K562 (cell line): ENCODE measurements around the gene ZSCAN22. TPM values are rescaled to one million over a fixed set of nuclear protein-coding genes. Genes with fewer than 3 reads are reported as not detected.

Source experiments
- ARNT ChIP-seq, 2 experiments: fragments of 450-650 bp; IDR thresholded peaks; 2 replicates each; pipeline ENCODE4 v1.6.1; 2016; ENCODE audit warnings: mild to moderate bottlenecking in 1 of 2
- ASH1L ChIP-seq: fragments of 450-650 bp; IDR thresholded peaks from 2 replicates; pipeline ENCODE4 v1.6.1; 2018; ENCODE audit warnings: borderline replicate concordance, mild to moderate bottlenecking, low read depth; ENCODE audit not compliant: partially characterized antibody
- FOXJ2 ChIP-seq: fragments of 200-800 bp; sonication (Bioruptor generic); IDR thresholded peaks from 2 replicates; pipeline ENCODE4 v1.6.1; 2016; ENCODE audit warnings: missing genetic modification characterization, missing compliant biosample characterization
- MYBL2 ChIP-seq, 2 experiments: fragments of 450-650 bp in 1 of 2; sonication (generic) in 1 of 2; formaldehyde crosslinking in 1 of 2; IDR thresholded peaks; 2 replicates each; pipeline versions ENCODE4 v1.6.1 to v1.8.1; 2017 to 2022; ENCODE audit warnings: borderline replicate concordance in 1 of 2, inconsistent platforms in 1 of 2, low read depth in 1 of 2, mild to moderate bottlenecking in 1 of 2, missing genetic modification reagents in 1 of 2, moderate library complexity in 1 of 2
- NFIC ChIP-seq: fragments of 450-650 bp; IDR thresholded peaks from 2 replicates; pipeline ENCODE4 v1.6.1; 2017; ENCODE audit warnings: mild to moderate bottlenecking, inconsistent platforms
- PHF20 ChIP-seq: fragments of 450-650 bp; IDR thresholded peaks from 2 replicates; pipeline ENCODE4 v1.6.1; 2018; ENCODE audit not compliant: partially characterized antibody
- SMARCE1 ChIP-seq: fragments of 450-650 bp; IDR thresholded peaks from 2 replicates; pipeline ENCODE4 v1.7.1; 2016; ENCODE audit warnings: mild to moderate bottlenecking
- TAF9B ChIP-seq: fragments of 450-650 bp; IDR thresholded peaks from 2 replicates; pipeline ENCODE4 v1.6.1; 2018; ENCODE audit warnings: mild to moderate bottlenecking; ENCODE audit not compliant: partially characterized antibody
- polyA plus RNA-seq, 8 experiments: library from polyadenylated mRNA; depleted of rRNA in 4 of 8; stranded (reverse) in 5 of 8; unstranded in 3 of 8; fragments of >200 nt; fragmentation: Nextera tagmentation in 2 of 8; fragmentation: Illumina TruSeq in 1 of 8; extraction: Ambion mirVana in 2 of 8; extraction: Trizol in 1 of 8; gene quantifications; 2 replicates each; pipeline versions ENCODE4 v1.2.1 to v1.2.3, GENCODE V29; 2011 to 2014; ENCODE audit warnings: inconsistent platforms in 1 of 8, missing spikeins in 1 of 8
- total RNA-seq, 7 experiments: library from RNA; depleted of rRNA in 6 of 7; stranded (reverse); fragments of >200 nt in 6 of 7; fragmentation: Illumina TruSeq in 2 of 7; extraction: Trizol in 2 of 7; gene quantifications; 2 replicates each; pipeline versions ENCODE4 v1.2.1 to v1.2.3, GENCODE V29; 2011 to 2021; ENCODE audit warnings: low replicate concordance in 1 of 7
- TF ChIP-seq, protein P1 (sequence below): fragments of 200-800 bp; sonication (Bioruptor generic); IDR thresholded peaks from 2 replicates; pipeline ENCODE4 v1.6.1; 2017; ENCODE audit warnings: missing genetic modification characterization, missing compliant biosample characterization
- TF ChIP-seq, protein P2 (sequence below): fragments of 250-450 bp; sonication (Bioruptor Pico); IDR thresholded peaks from 2 replicates; pipeline ENCODE4 v1.8.0; 2021; ENCODE audit warnings: borderline replicate concordance, mild to moderate bottlenecking, moderate library complexity; ENCODE audit not compliant: poor library complexity, severe bottlenecking
- TF ChIP-seq, protein P3 (sequence below): sonication (generic); formaldehyde crosslinking; IDR thresholded peaks from 2 replicates; pipeline ENCODE4 v1.8.0; 2023; ENCODE audit warnings: missing genetic modification reagents, mild to moderate bottlenecking, borderline replicate concordance
- TF ChIP-seq, protein P4 (sequence below): conservative IDR thresholded peaks from 2 replicates; pipeline ENCODE4 v1.6.1; 2011; ENCODE audit warnings: low read depth, mild to moderate bottlenecking, low read length; ENCODE audit not compliant: control insufficient read depth

The ZSCAN22 gene
- total and polyA plus RNA-seq, 9 of the 15 experiments (the other 6 are each of a cell fraction or from before 2014, with no cell fraction given) = 0.98 to 5.3 (median 3.0) TPM

DNA sequence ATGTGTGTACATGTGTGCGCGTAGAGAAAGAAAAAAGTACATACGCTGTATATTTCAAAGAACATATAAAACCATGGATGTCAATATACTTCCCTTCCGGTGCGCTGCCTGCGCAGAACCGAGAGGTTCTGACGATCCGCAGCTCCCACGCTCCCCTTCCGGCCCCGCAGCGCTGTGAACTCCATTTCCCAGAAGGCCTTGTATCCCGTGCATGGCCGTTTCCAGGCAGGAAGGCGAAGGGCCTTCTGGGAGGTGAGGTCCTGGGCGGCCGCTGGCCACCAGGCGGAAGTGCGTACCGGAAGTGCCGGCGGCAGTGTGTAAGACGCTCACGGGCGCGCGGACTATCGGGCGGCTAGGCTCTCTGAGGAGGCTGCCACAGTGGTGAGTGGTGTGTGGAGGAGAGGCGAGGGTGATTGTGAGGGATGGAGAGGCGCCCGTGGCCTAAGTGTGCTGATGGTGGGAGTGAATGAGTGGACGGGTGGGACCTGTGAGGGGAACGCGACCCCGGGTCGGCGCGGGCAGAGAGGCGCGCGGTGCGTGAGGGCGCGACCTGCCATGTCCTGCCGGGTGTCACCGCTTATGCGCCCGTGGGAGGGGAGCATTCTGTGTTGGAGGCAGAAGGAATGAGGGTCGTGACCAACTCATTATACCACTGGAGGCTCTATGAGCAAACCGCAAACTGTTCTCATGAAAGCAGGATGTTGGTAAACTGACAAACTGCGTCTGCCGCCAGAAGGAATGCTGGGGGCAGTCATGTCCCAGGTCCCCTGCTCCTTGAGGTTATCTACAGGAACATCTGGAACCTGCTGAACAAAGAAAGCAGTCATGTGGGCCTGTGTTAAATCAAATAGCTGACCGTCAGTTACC, 21.5 kb upstream of the ZSCAN22 start, which contains the start of gene ERVK3-1 (continued):
- 0 out of 2 replicates have a peak, but pooled peaks have one; percentile 39 for TF ChIP-seq SMARCE1
- peak; percentile 97 for TF ChIP-seq TAF9B
- TF ChIP-seq ASH1L = peak; percentile 58
- TF ChIP-seq, protein P1, sequence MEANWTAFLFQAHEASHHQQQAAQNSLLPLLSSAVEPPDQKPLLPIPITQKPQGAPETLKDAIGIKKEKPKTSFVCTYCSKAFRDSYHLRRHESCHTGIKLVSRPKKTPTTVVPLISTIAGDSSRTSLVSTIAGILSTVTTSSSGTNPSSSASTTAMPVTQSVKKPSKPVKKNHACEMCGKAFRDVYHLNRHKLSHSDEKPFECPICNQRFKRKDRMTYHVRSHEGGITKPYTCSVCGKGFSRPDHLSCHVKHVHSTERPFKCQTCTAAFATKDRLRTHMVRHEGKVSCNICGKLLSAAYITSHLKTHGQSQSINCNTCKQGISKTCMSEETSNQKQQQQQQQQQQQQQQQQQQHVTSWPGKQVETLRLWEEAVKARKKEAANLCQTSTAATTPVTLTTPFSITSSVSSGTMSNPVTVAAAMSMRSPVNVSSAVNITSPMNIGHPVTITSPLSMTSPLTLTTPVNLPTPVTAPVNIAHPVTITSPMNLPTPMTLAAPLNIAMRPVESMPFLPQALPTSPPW (CRISPR knock-in tag) = peak; percentile 34; the same call in 1 of the 2 replicates
- TF ChIP-seq MYBL2 (IDR thresholded peaks at IDR 0.05; ENCODE audit: low read depth) = no peak
- TF ChIP-seq MYBL2 (CRISPR knock-in tag; IDR thresholded peaks at IDR 0.05; ENCODE audit: borderline replicate concordance) = no peak
- TF ChIP-seq, protein P2, sequence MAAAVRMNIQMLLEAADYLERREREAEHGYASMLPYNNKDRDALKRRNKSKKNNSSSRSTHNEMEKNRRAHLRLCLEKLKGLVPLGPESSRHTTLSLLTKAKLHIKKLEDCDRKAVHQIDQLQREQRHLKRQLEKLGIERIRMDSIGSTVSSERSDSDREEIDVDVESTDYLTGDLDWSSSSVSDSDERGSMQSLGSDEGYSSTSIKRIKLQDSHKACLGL (CRISPR knock-in tag) = no peak
- TF ChIP-seq, protein P3, sequence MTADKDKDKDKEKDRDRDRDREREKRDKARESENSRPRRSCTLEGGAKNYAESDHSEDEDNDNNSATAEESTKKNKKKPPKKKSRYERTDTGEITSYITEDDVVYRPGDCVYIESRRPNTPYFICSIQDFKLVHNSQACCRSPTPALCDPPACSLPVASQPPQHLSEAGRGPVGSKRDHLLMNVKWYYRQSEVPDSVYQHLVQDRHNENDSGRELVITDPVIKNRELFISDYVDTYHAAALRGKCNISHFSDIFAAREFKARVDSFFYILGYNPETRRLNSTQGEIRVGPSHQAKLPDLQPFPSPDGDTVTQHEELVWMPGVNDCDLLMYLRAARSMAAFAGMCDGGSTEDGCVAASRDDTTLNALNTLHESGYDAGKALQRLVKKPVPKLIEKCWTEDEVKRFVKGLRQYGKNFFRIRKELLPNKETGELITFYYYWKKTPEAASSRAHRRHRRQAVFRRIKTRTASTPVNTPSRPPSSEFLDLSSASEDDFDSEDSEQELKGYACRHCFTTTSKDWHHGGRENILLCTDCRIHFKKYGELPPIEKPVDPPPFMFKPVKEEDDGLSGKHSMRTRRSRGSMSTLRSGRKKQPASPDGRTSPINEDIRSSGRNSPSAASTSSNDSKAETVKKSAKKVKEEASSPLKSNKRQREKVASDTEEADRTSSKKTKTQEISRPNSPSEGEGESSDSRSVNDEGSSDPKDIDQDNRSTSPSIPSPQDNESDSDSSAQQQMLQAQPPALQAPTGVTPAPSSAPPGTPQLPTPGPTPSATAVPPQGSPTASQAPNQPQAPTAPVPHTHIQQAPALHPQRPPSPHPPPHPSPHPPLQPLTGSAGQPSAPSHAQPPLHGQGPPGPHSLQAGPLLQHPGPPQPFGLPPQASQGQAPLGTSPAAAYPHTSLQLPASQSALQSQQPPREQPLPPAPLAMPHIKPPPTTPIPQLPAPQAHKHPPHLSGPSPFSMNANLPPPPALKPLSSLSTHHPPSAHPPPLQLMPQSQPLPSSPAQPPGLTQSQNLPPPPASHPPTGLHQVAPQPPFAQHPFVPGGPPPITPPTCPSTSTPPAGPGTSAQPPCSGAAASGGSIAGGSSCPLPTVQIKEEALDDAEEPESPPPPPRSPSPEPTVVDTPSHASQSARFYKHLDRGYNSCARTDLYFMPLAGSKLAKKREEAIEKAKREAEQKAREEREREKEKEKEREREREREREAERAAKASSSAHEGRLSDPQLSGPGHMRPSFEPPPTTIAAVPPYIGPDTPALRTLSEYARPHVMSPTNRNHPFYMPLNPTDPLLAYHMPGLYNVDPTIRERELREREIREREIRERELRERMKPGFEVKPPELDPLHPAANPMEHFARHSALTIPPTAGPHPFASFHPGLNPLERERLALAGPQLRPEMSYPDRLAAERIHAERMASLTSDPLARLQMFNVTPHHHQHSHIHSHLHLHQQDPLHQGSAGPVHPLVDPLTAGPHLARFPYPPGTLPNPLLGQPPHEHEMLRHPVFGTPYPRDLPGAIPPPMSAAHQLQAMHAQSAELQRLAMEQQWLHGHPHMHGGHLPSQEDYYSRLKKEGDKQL = no peak
- peak; percentile 66 for TF ChIP-seq NFIC
- peak; percentile 66; the same call in 1 of the 2 replicates for TF ChIP-seq FOXJ2
- TF ChIP-seq, protein P4, sequence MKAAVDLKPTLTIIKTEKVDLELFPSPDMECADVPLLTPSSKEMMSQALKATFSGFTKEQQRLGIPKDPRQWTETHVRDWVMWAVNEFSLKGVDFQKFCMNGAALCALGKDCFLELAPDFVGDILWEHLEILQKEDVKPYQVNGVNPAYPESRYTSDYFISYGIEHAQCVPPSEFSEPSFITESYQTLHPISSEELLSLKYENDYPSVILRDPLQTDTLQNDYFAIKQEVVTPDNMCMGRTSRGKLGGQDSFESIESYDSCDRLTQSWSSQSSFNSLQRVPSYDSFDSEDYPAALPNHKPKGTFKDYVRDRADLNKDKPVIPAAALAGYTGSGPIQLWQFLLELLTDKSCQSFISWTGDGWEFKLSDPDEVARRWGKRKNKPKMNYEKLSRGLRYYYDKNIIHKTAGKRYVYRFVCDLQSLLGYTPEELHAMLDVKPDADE = peak; percentile 98
- TF ChIP-seq ARNT (IDR thresholded peaks at IDR 0.05) = 0 out of 4 replicates have a peak, but pooled peaks of 1 of the 2 experiments have one; percentile 8
- peak; percentile 97 for TF ChIP-seq PHF20
